ENCODE measurements around the gene SIRT7.

DNA sequence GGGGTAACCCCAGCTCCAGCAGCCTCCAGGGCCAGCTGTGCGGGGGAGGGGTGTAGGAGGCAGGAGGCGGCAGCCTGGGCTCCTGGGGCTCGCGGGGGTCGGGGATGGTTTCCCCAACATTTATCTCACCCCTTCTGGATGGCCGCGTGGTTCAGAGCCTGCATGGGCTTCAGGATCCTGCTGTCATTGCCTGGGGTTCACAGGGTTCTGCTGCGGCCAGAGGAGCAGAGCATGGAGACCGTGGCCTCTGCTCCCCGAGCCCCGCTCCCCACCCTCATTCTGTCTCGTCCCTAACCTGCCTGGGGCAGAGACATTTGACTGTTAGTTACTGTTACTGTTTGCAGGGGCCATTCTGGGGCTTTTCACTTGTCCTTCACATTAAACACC lies 24.2 kb upstream of the SIRT7 start:
- no peak for TF ChIP-seq EZH2 (IDR thresholded peaks at IDR 0.05; ENCODE audit: insufficient read depth, low read length)
- TF ChIP-seq, protein P1, sequence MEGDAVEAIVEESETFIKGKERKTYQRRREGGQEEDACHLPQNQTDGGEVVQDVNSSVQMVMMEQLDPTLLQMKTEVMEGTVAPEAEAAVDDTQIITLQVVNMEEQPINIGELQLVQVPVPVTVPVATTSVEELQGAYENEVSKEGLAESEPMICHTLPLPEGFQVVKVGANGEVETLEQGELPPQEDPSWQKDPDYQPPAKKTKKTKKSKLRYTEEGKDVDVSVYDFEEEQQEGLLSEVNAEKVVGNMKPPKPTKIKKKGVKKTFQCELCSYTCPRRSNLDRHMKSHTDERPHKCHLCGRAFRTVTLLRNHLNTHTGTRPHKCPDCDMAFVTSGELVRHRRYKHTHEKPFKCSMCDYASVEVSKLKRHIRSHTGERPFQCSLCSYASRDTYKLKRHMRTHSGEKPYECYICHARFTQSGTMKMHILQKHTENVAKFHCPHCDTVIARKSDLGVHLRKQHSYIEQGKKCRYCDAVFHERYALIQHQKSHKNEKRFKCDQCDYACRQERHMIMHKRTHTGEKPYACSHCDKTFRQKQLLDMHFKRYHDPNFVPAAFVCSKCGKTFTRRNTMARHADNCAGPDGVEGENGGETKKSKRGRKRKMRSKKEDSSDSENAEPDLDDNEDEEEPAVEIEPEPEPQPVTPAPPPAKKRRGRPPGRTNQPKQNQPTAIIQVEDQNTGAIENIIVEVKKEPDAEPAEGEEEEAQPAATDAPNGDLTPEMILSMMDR (IDR thresholded peaks at IDR 0.05; ENCODE audit: insufficient read depth, low read depth, low read length): no peak
